CD4-positive, alpha-beta T cell treated with Interleukin-17A for 4 hours (primary cell): Measurements from ENCODE around the gene RAPGEF1.
"Not testable (repeated sequence)": the region's sequence is repeated elsewhere in the genome, so short reads cannot be mapped to it uniquely, and the experiment has no call there.

ENCODE experiments used
- DNase-seq: peaks from one replicate; pipeline ENCODE4 v3.0.0-alpha.2; 2020; ENCODE audit warnings: mixed read lengths

Gene RAPGEF1

GRCh38 chr9:131681826-131682225 is 58.0 kb downstream of the RAPGEF1 start:
- not testable (repeated sequence) for DNase-seq

DNA sequence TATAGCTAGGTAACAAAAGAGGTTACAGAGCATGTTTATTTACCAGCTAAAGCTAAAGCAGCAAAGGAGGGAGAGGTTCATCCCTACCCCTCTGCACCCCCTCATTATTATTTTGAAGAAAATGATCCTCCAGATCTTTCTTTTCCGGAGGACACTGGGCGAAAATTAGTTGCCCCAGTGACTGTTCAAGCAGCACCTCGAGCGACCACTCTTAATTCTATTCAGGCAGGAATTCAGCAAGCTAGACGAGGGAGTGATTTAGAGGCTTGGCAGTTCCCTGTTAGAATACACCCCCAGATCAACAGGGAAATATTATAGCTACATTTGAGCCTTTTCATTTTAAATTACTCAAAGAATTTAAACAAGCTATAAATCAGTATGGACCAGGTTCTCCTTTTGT is 58.8 kb downstream of the RAPGEF1 start:
- not testable (repeated sequence) for DNase-seq

GRCh38 chr9:131679261-131680020 is 60.4 kb downstream of the RAPGEF1 start:
- DNase-seq: no peak

- DNase-seq: peak; percentile 86
Measured at GRCh38 chr9:131678499-131679111, 61.3 kb downstream of the RAPGEF1 start.

GRCh38 chr9:131677444-131678180 is 62.3 kb downstream of the RAPGEF1 start:
- DNase-seq: no peak

DNA sequence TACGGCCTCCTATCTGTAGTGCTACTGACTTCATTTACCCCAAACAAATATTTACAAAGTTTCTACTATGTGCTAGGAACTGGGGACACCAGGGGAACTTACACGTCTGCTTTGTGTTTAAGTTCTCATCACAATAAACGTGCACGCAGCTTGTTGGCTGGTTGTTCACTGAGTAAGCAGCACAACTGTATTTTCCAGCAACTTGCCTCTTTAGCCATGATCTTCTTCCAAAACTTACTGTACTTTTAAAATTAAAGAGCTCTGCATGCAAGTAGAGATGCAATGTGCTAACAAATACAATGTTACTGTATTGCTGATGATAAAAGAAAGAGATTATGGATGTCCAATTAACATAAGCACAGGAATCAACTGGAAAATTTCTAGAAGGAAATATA is 62.8 kb downstream of the RAPGEF1 start:
- DNase-seq: no peak

- peak; percentile 83 for DNase-seq
Measured at GRCh38 chr9:131676431-131676972, 63.4 kb downstream of the RAPGEF1 start.

GRCh38 chr9:131675437-131676022 is 64.3 kb downstream of the RAPGEF1 start:
- DNase-seq: no peak

GRCh38 chr9:131674425-131675421 is 65.2 kb downstream of the RAPGEF1 start:
- no peak for DNase-seq

DNA sequence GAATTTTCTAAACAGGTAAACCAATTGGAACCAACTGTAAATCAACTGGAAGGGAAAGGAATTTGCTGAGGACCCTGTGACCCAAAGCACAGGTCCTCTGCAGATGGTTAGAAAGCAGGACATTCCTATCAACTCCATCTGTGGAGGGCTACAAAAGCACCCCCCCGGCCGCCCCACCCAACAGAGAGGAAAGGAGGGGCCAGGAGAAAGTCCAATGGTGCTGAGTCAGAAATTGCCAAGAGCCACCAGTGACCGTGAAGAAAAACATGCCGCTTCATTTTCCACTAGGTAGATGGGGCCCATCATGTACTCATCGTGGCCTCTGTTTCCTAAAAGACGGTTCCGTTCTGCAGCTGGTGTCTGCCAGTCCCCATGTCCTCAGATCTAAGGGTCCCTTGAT is 66.3 kb downstream of the RAPGEF1 start:
- DNase-seq: no peak

GRCh38 chr9:131673068-131673467 is 66.8 kb downstream of the RAPGEF1 start:
- DNase-seq: no peak

GRCh38 chr9:131672451-131672850 is 67.4 kb downstream of the RAPGEF1 start:
- DNase-seq: no peak

DNA sequence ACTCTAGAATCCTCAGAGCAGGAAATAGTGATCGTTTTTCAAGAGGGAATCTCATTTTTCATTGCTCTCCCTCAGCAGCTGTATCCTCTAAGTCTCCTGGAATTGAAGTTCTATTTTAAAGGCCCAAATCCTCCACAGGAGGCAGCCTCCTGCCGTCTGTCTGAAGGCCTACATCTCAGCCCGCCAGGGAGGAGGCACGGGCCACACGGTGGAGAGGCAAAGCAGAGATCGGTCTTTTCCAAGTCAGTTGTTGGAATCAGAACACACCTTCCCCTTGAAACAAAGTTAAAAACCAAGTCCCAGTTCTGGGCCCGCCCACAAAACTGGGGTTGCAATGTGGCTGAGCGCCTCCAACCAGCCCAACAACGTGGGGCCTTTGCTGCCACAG is 68.7 kb downstream of the RAPGEF1 start:
- DNase-seq: no peak

GRCh38 chr9:131670247-131671132 is 69.4 kb downstream of the RAPGEF1 start:
- DNase-seq: peak; percentile 41

DNA sequence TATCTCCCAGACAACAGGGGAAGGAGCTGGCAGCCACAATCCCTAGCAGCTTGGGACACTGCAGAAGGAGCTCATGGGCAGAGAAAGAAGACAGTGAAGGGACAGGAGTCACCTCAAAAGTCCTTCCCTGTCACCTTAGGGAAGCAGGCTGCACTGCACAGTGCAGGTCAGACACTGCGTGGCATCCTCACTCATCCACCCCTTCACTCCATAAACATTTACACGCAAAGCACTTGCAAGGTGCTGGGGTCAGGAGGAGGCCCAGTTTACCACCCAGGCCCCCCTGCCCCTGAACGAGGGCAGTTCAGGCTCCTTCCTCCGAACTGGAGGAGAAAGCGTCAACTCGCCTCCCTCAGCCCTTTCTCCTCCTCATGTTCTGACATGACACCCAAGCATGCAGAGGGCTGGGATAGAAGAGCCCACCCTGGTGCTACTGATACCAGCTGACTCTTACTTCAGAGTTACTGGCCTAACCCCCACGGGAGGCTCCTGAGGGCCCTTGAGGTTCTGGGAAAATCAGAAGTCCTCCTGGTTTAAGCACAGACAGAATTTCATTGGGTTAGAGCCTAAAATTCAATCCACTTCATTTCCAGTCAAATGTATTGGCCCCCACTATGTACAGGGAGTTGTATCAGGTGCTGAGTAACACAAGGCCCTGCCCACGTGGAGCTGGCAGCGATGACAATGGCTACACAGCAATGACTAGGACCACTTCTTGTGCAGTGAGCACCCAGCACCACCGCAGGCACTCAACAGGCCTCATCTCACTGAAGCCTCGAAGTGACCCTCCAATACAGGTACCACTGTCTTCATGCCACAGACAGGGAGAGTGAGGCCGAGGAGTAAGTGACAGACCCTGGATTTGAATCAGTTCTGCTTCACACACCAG is 70.4 kb downstream of the RAPGEF1 start:
- peak; percentile 41 for DNase-seq

DNA sequence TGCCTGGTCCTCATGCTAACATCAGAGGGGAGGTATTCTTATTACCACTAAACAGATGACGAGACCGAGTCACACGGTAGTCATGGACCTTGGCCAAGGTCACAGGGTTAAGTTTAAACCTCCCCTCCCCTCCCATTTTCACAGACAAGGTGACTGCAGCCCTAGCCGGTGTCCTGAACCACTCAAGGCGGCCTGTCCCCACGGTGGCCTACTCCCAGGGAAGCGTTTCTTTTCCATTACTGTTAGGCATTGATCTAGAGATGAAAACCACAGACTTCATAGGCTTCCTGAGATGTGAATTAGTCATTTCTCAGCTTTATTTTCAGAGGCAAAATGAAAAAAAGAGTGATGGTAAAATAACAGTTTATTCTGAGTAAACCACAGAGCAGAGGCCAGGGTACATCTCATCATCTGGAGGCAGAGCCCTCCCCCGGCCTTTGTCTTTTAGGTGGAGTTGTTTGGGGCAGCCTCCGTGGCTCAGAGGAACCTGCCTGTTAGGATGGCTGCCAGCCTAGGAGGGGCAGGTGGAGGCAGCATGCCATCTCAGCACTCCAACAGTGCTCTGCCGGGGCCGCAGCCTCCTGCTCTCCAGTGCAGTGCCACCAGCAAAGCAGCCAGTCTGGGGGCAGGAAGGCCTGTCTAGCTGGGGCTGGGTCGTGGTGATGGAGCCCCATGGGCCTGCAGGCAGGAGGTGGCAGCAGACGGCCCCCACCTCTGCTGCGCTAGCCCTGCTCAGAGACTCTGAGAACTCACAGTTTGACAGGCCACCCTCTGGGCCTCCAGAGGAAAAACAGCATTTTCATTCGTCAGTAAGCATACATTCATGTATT is 71.2 kb downstream of the RAPGEF1 start:
- DNase-seq: peak; percentile 83

DNA sequence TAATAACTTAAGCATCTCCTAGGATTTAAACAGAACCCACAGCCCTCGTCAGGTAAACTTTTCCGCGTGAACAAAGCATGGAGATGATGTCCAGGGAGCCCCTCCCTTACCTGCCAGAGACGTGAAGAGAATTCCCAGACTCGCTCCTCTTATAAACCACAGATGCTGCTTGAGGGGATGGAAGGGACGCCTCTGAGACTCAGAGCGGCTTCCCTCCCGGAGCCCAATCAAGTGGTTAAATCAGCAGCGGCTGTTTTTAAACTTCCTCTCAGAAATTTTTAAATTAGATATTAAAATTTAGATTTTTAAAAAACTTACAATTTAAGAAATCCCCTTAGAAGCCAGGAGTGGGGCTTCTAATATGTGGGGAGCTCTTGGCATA is 71.8 kb downstream of the RAPGEF1 start:
- DNase-seq: no peak

DNA sequence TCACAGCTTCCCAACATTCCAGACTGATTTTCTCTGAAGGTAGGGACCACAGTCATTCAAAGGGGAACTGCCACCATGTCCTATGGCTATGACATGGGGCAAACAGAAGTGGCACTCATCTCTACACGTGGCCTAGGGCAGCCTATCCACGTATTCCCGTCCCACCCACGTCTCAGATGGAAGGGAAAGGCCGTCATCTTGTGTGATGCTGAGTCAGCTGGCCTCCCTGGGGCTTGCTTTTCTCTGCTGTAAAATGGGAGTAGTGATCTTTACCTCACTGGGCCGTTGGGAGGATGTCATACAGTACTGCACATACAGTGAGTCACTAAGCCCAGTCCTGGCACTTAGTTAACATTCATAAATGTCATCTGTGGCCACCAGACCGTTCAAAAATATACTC is 72.3 kb downstream of the RAPGEF1 start:
- peak; percentile 73 for DNase-seq

DNA sequence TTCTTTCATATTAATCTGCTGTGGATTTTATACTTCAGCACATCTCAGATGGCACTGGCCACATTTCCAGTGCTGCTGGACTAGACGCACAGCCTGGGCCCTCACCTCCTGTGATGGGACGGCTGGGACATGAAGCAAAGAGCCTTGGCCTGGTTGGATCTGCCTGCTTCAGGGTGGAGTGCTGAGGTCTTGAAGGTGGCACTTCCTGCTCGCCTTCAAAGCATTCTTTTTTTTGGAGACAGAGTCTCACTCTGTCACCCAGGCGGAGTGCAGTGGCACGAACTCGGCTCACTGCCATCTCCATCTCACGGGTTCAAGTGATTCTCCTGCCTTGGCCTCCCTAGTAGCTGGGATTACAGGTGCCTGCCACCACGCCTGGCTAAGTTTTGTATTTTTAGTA is 73.1 kb downstream of the RAPGEF1 start:
- DNase-seq: peak; percentile 70
